Thyroid gland (tissue), 4 donors: ENCODE data around the gene MESP2. TPM values are rescaled to one million over a fixed set of nuclear protein-coding genes. Genes with fewer than 3 reads are reported as not detected.

Source experiments
- DNase-seq, 2 donors: peaks; one replicate each; pipeline ENCODE4 v3.0.0-alpha.2; 2019
- H3K27ac ChIP-seq, 3 donors: fragments of 200-600 bp; sonication (generic); 1 replicate in 2 of 3; 2 replicates in 1 of 3; pipeline ENCODE4 v1.5.1; 2016 to 2019; ENCODE audit warnings: mild to moderate bottlenecking in 1 of 3, moderate library complexity in 1 of 3
- H3K27me3 ChIP-seq: fragments of 200-600 bp; sonication (generic); one replicate; pipeline ENCODE4 v1.5.1; 2019
- H3K36me3 ChIP-seq, 2 donors: fragments of 200-600 bp; sonication (generic); one replicate each; pipeline ENCODE4 v1.5.1; 2016 to 2019
- H3K4me1 ChIP-seq, 2 donors: fragments of 200-600 bp; sonication (generic); one replicate each; pipeline ENCODE4 v1.5.1; 2017 to 2019
- H3K4me3 ChIP-seq, 3 donors: fragments of 200-600 bp; sonication (generic); replicated peaks in 1 of 3; 1 replicate in 2 of 3; 2 replicates in 1 of 3; pipeline ENCODE4 v1.5.1; 2016; ENCODE audit warnings: mild to moderate bottlenecking in 1 of 3
- H3K9me3 ChIP-seq: fragments of 200-600 bp; sonication (generic); one replicate; pipeline ENCODE4 v1.5.1; 2017
- POLR2A ChIP-seq, 2 donors: fragments of 450-650 bp; IDR thresholded peaks; one replicate each; pipeline ENCODE4 v1.6.1; 2017; ENCODE audit warnings: antibody characterized with exemption in 2 of 2, mild to moderate bottlenecking in 2 of 2, moderate library complexity in 1 of 2
- WGBS, 2 donors: methylation state at CpG; one replicate each; pipeline ENCODE4 v1.1.5; 2017; 5-methylcytosine and 5-hydroxymethylcytosine counted together
- intact Hi-C: fragments of 100-400 bp; cut with DNase I; formaldehyde crosslinking; loops from one replicate; pipeline ENCODE4 v1.15.1; 2023
- total RNA-seq, 4 donors: library from RNA; depleted of rRNA; stranded (reverse); fragments of >200 nt; gene quantifications; one replicate each; pipeline ENCODE4 v1.2.3, GENCODE V29; 2016
- TF ChIP-seq, protein P1 (sequence below), 6 experiments: fragments of 200-600 bp in 3 of 6; fragments of 450-650 bp in 3 of 6; sonication (generic) in 3 of 6; IDR thresholded peaks; one replicate each; pipeline ENCODE4 v1.5.1; 2016 to 2019; ENCODE audit warnings: antibody characterized with exemption in 6 of 6, mild to moderate bottlenecking in 2 of 6, inconsistent platforms in 1 of 6, moderate library complexity in 1 of 6

Gene MESP2
- total RNA-seq, 4 donors from 2014 or later: 0.34 to 0.67 TPM; not detected in 2

GRCh38 chr15:89792106-89792805, 16.1 kb downstream of the MESP2 start:
- Histone ChIP-seq H3K27ac (no peak overlapping the region), H3K4me1 (peaks cover 6 to 15% of the 10 kb centered on the region in 2 donors), H3K4me3 (no peak overlapping the region), H3K27me3 (no peaks in the 10 kb centered on the region), H3K9me3 (no peaks in the 10 kb centered on the region), H3K36me3 (no peaks in the 10 kb centered on the region)
- DNase-seq: no peak
- TF ChIP-seq POLR2A (IDR thresholded peaks at IDR 0.05): no peak
- TF ChIP-seq, protein P1, sequence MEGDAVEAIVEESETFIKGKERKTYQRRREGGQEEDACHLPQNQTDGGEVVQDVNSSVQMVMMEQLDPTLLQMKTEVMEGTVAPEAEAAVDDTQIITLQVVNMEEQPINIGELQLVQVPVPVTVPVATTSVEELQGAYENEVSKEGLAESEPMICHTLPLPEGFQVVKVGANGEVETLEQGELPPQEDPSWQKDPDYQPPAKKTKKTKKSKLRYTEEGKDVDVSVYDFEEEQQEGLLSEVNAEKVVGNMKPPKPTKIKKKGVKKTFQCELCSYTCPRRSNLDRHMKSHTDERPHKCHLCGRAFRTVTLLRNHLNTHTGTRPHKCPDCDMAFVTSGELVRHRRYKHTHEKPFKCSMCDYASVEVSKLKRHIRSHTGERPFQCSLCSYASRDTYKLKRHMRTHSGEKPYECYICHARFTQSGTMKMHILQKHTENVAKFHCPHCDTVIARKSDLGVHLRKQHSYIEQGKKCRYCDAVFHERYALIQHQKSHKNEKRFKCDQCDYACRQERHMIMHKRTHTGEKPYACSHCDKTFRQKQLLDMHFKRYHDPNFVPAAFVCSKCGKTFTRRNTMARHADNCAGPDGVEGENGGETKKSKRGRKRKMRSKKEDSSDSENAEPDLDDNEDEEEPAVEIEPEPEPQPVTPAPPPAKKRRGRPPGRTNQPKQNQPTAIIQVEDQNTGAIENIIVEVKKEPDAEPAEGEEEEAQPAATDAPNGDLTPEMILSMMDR (IDR thresholded peaks at IDR 0.05): no peak
- intact Hi-C loops: no loop called here
- WGBS, 2 donors: 95 to 96% methylated on average over 22 of the region's 22 CpGs

- Histone ChIP-seq H3K27me3 (no peaks in the 10 kb centered on the region), H3K4me1 (peaks cover 6 to 18% of the 10 kb centered on the region in 2 donors), H3K36me3 (no peaks in the 10 kb centered on the region), H3K4me3 (no peak overlapping the region), H3K27ac (peak overlapping the region; percentile 1 to 51 (median 24)), H3K9me3 (no peaks in the 10 kb centered on the region)
- TF ChIP-seq, protein P1 (IDR thresholded peaks at IDR 0.05): no peak
- no peak for TF ChIP-seq POLR2A (IDR thresholded peaks at IDR 0.05)
- intact Hi-C loops: no loop called here
- peak; percentile 26 to 44 for DNase-seq
- 7 to 8% methylated on average over 5 of the region's 5 CpGs for WGBS, 2 donors
Observed at GRCh38 chr15:89794627-89795241, 18.6 kb downstream of the MESP2 start.

DNA sequence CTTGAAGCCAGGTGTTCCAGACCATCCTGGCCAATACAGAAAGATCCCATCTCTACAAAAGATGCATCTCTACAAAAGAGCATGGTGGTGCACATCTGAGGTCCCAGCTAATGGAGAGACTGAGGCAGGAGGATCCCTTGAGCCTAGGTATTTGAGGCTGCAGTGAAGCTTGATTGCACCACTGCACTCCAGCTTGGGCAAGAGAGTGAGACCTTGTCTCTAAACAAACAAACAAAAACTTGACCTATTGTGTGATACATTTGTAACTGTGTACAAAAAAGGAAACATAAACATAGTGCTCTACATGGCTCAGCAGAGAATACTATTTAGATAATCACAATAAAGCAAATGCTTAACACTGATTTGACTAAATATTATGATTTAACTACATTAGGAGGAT, 19.9 kb downstream of the MESP2 start:
- TF ChIP-seq, protein P1 (IDR thresholded peaks at IDR 0.05): no peak
- TF ChIP-seq POLR2A (IDR thresholded peaks at IDR 0.05): no peak
- Histone ChIP-seq H3K27me3 (no peaks in the 10 kb centered on the region), H3K36me3 (no peaks in the 10 kb centered on the region), H3K27ac (no peak overlapping the region), H3K4me1 (peaks cover 6 to 20% of the 10 kb centered on the region in 2 donors), H3K9me3 (no peaks in the 10 kb centered on the region), H3K4me3 (no peak overlapping the region)
- DNase-seq: no peak
- intact Hi-C loops: no loop called here

GRCh38 chr15:89797678-89798201, 21.6 kb downstream of the MESP2 start:
- TF ChIP-seq, protein P1 (IDR thresholded peaks at IDR 0.05): no peak
- no peak for TF ChIP-seq POLR2A (IDR thresholded peaks at IDR 0.05)
- intact Hi-C loops: no loop called here

More at GRCh38 chr15:89797678-89798201, 21.6 kb downstream of the MESP2 start:
- Histone ChIP-seq H3K4me3 (no peak overlapping the region), H3K27me3 (no peaks in the 10 kb centered on the region), H3K36me3 (no peaks in the 10 kb centered on the region), H3K4me1 (peaks cover 6 to 20% of the 10 kb centered on the region in 2 donors), H3K9me3 (no peaks in the 10 kb centered on the region), H3K27ac (no peak overlapping the region)
- 90 to 95% methylated on average over 4 of the region's 4 CpGs for WGBS, 2 donors
- no peak for DNase-seq
